GM19395 (cell line): ENCODE results near the gene DCHS2.

Experiments used
- ATAC-seq: cut with Tn5 transposase; IDR thresholded peaks from one replicate; pipeline ENCODE4 v1.9.1; 2021; ENCODE audit warnings: mild to moderate bottlenecking, moderate library complexity; ENCODE audit not compliant: unreplicated experiment

The DCHS2 gene

DNA sequence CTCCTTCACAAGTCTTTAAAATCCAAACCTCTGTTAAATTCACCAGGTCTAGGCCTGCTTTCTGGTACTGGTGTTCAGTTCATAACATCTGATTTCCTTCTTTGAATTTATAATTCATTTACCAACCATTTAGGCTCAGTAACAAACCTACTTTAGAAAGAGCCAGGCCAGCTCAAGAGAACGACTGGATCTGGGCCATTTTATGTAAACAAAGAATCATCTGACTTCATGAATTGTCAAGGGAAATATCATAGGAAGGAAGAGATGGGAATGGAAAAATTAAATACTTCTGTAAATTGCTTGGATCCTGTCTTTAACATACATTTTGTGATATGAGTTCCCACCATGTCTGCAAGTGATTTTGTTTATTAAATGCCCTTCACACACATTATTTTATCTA, 36.5 kb downstream of the DCHS2 start:
- no peak for ATAC-seq

- no peak for ATAC-seq
Measured at GRCh38 chr4:154454710-154455109, 36.9 kb downstream of the DCHS2 start.

DNA sequence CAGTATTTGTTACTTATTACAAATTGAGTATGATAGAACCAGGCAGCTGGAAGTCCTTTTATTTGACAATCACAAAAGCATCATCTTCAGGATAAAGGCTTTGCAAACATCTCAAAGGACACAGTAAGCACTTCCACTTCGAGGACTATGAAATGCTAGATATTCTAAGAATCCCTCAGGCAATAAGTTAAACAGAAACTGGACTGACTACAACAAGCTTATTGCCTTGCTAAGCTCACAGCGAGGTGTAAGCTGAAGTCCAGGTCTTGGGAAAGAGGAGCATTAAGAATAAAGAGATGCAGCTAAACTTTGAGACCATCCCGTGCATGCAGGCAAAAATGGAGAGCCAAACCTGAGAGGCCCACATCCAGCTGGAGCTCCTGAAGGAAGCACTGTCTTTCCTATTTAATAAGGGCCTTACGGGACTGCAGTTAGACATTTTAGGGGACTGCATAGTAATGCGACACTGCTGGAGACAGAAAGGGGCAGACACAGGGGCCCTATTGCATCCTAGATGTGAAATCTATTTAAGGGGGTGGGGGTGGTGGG, 38.7 kb downstream of the DCHS2 start:
- ATAC-seq, result no peak

DNA sequence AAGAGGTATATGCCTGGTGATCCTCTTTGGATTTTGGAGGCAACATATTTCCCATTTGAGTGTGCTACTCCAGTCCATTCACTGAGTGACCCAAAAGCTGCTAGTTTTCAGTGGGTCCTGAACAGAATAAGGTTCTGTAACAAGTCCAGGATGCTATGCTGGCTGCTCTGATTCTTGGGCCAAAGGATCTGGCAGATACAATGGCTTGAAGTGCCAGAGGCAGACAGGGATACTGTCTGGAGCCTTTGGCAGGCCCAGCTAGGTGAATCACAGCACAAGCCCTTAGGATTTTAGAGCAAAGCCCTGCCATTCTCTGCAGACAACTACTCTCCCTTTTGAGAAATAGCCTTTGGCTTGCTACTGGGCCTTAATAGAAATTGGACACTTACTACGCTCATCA, 40.6 kb downstream of the DCHS2 start:
- ATAC-seq, result no peak

DNA sequence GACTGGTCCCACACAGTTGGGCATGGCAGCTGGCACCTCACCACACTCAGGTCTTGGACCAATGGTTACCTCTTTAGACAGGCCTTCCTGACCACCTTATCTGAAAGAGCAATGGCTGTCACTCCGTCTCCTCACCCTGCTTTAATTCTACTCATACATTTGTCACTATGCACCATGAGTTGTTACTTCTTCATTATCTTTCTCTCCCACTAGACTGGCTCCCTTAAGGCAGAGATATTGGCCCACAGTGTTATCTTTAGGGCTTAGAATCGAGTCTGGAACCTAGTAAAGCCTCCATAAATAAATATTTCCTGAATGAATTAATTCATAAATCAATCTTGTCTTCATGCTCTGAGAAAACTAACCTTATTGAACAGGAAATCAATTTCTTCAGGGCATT, 46.6 kb downstream of the DCHS2 start:
- ATAC-seq, result no peak

DNA sequence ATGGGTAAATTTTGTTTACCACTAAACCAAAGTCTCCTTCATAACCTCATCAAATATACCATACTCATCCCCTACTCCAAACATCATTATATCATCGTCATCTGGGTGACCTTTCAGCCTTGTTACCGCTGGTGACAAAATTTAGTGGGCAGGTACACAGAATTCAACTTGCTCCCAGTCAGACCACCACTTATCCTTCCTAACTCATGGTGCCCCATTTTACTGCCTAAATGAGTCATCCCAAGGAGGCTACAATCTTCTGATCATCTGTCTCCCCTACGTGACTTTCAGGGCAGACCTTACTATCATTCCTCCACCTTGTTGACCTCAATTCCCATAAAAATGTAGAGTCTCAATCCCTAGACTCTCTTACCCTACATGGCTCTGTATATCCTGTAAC, 49.6 kb downstream of the DCHS2 start:
- no peak for ATAC-seq

- no peak for ATAC-seq
Measured at GRCh38 chr4:154441124-154441523, 50.5 kb downstream of the DCHS2 start.

- no peak for ATAC-seq
Measured at GRCh38 chr4:154439224-154439623, 52.4 kb downstream of the DCHS2 start.

- ATAC-seq, result no peak
Measured at GRCh38 chr4:154435895-154436294, 55.7 kb downstream of the DCHS2 start.

DNA sequence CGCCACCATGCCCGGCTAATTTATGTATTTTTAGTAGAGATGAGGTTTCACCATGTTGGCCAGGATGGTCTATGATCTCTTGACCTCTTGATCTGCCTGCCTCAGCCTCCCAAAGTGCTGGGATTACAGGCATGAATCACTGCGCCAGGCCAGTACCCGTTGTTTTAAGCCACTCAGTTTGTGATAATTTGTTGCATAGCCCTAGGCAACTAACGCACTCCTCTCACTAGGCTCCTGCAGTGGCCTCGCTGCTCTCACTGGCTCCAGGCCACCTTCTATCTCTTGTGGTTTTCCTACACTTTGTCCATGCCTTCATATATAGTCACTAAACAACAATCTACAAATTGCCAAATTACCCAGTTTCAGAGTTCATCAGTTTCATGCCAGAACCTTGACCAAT, 58.1 kb downstream of the DCHS2 start:
- no peak for ATAC-seq

DNA sequence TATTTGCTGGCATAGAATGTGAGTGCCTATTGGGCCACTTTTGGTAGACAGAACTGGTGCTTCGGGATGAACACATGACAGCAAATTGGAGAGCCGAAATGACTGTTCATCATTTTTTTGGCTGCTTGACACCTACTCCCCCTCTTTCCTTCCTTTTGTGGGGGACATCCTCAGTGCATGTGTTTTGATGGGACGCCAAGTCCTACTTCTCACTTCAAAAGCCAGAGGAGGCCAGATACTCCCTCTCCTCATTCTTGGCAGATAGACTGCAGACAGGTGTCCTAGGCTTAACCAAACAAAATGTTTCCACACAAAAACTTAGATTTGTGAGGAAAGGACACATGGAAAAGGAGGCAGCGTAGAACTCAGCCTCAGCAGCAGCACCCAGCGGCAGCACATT, 62.4 kb downstream of the DCHS2 start:
- no peak for ATAC-seq

- ATAC-seq, result peak; percentile 71
Measured at GRCh38 chr4:154427149-154427548, 64.5 kb downstream of the DCHS2 start.

GRCh38 chr4:154425514-154425913, 66.1 kb downstream of the DCHS2 start:
- ATAC-seq, result no peak

DNA sequence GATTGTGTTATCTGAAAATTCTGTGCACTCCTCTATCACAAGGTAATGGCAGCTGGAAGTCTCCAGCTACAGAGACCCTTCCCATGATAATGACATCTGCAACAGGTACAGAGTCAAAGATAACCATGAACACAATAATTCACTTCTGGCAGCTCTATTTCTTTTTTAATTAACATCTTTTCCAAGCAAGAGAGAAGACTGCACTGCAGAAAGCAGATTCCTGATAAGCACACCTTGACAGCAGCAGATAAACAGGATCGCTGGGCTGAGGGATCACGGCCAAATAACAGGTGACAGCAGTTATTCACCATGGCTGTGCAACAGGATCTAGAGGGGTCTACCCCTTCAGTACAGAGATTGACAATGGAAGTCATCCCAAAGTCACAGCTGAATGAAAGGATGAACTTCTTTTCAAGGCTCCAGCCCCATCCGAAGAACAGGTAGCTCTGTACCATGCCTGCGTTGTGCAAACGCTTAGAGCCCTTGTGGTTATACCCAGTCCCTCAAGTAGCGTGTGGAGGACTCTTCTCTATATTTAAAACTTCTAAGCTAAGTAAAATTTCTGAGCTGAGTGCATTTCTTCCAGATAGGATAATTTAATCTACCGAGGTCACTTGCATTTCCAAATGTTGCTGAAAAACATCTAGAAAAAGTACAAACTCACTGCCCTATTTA, 66.7 kb downstream of the DCHS2 start:
- no peak for ATAC-seq

GRCh38 chr4:154422152-154422551, 69.4 kb downstream of the DCHS2 start:
- ATAC-seq, result peak; percentile 35

DNA sequence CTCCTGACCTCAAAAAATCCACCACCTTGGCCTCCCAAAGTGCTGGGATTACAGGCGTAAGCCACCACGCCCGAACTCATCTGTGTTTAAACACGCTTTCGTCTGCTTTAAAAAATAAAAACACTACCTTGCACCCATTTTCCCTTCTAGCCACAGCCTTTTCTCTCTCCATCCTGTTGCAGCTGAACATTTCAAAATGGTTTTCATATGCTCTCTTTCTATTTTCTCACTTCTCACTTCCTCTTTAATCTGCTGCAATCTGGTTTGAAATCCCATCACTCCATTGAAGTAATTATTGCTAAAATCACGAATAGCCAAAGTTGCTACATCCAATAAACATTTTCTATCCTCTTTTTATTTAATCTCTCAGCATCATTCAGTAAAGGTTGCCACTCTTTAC, 70.0 kb downstream of the DCHS2 start:
- peak; percentile 81 for ATAC-seq

DNA sequence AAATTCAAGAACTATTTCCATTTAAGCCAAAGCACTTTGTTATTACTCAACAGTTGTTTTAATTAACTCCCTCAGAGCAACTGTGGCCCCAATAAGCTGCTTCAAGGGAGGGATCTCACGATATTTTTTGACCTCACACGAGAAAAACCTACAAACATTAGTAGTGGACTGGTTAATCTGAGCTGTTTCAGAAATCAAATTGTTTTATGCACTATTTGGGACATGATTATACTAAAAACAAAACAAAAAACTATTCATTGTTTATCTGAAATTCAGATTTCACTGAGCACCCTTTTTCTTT, 74.3 kb downstream of the DCHS2 start:
- ATAC-seq, result no peak

GRCh38 chr4:154416190-154416547, 75.4 kb downstream of the DCHS2 start:
- ATAC-seq, result peak; percentile 55

DNA sequence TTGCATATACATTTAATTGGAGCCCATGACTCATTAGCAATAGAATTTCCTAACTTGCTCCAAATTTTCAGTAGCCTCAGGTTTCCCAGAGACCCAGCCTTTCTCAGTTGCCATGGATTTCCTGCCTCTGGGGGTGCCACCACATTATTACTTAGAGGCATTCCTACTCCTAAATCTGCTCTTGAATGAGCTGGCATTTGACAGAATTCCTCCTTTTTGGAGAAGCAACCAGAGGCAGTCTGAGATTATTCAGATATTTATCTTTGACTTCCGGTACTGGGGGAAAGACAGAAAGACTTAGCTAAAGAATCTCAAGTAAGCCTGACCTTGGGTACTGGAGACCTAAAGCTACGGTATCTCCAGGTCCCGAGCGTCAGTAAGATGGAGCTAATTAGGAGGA, 76.3 kb downstream of the DCHS2 start:
- ATAC-seq, result no peak

DNA sequence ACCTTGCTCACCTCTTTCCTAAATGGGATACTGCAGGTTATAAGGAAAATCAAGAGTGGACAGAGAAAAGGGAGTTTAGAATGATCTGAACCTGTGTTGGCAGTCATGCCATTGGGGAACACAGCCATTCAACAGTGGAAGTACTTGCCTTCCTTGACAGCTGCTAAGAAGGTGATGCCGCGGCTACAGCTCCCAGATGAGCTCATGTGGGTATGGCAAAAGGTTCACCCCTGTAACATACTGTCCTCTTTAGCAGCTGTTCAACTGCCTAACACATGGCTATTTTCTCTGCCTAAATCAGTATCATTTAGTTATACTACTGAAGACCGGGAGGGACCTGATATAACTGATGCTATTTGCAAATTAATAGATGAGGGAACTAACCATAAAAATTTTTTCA, 76.8 kb downstream of the DCHS2 start:
- ATAC-seq, result no peak

- ATAC-seq, result no peak
Measured at GRCh38 chr4:154414371-154414770, 77.2 kb downstream of the DCHS2 start.

DNA sequence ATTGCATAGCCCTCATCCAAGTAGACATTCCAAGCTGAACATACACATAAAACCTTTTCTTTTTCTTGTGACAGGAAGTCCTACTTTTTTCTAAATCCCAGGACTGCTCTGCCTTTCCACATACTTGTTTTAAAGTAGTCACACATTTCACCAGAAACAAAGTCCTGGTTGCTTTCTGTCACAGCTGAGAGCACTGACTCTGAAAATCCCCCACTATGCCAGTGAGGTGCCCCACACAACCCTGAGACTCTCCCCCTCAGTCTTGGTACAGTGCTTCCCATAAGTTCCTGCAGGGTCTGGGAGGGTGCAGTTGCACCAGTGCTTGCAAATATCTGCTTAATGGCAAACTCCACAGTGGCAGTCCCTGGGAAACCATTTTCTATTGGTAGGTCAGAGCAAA, 84.2 kb downstream of the DCHS2 start:
- ATAC-seq, result no peak

DNA sequence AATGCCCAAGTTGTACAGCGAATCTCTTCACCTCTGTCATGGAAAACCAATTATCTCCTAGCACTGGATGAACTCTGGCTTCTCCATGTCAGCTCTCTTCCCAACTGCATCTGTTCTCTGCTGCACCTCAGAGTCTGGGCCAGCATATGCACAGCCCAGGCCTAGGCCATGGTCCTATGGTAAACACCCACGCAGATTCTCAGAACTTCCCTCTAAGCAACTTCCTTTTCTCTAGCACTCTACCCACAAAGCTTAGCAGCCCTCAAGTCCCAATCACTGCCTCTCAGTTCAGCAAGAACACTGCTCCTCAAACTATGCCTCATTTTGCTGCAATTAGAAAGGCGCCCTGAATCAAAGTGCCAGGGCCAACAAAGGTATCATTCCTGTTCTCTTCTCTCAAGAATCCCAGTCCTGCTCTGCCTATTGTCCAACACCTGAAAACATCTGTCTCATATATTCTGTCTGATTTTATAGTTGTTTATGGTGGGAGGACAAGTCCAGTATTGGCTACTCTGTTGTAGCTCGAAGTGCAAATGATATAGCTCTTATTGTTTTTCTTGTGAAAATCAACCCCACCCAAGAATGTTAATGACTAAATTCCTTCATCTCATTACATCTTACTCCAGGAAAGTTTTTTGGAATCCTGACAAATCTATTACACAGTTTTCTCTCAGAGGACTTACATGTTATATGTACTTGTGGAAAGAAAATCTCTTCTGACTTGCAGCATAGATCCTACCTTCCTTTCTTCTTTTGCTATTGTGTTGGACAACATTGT, 85.4 kb downstream of the DCHS2 start:
- peak; percentile 96 for ATAC-seq
